ENCODE results near the gene FAM110A.

DNA sequence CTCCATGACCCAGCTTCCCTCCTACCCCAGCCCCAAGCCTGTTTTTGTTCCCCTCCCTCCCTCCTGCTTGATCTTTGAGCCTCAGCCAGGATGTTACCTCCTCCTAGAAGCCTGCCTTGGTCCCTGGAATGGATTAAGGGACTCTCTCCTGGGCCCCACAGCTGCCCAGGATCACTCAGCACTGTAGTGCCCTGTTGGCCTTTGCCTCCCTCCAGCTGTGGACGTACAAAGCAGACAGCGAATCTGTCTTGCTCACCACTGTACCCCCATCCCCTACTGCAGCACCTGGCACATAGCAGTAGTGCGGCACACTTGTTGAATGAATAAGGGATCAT is 11.8 kb upstream of the FAM110A start:
- TF ChIP-seq CTCF (IDR thresholded peaks at IDR 0.05) (no peak), POLR2A (IDR thresholded peaks at IDR 0.05) (no peak)
